ENCODE results near the gene CEACAM5.

- TF ChIP-seq CTCF (IDR thresholded peaks at IDR 0.05): no peak
- no peak for TF ChIP-seq POLR2A (IDR thresholded peaks at IDR 0.05)
- TF ChIP-seq EP300 (IDR thresholded peaks at IDR 0.05; ENCODE audit: low read depth): no peak
- no peak for TF ChIP-seq POLR2AphosphoS5 (IDR thresholded peaks at IDR 0.05)
Measured at GRCh38 chr19:41694196-41694595, 14.2 kb upstream of the CEACAM5 start.

Measured in transverse colon (tissue), 4 donors.